ENCODE data around the gene VGLL1. TPM values are rescaled to one million over a fixed set of nuclear protein-coding genes. Genes with fewer than 3 reads are reported as not detected.

VGLL1 gene
- total and polyA plus RNA-seq, 10 donors = not detected

DNA sequence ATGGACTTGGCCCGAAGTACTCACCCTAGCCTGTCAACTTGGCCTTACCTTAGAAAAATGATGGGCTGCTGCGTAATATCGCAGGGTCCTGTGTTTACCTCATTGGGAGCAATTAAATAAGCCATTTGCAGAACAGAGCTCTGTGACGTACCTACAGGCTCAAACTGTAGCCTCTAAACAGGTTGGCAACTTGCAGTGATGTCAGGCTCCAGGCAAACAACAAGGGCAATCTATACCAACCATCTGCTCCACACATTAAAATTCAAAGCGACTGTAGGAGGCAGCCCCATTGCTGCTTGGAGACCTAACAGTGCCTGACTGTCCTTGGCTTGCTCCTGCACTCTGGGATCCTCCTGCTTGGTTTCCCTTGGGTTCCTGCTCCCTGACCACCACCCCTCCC, 17.2 kb downstream of the VGLL1 start:
- H3K27ac ChIP-seq = no peak overlapping the region
- H3K36me3 ChIP-seq = no peaks in the 10 kb centered on the region
- 75 to 91% (median 82%) methylated on average over 2 to 5 of the region's 5 CpGs for WGBS, 5 donors
- H3K27me3 ChIP-seq (replicated peaks in 1 of 7) = peaks cover 0 to 7% (median 0%) of the 10 kb centered on the region in 7 donors
- no peaks in the 10 kb centered on the region for H3K4me1 ChIP-seq
- no peak overlapping the region for H3K4me3 ChIP-seq
- intact Hi-C loops (cut with DNase I; ENCODE audit: low total_unique reads) = no loop called here
- TF ChIP-seq POLR2A (IDR thresholded peaks at IDR 0.05) (no peak), POLR2AphosphoS5 (IDR thresholded peaks at IDR 0.05) (no peak)
- TF ChIP-seq, protein P1, sequence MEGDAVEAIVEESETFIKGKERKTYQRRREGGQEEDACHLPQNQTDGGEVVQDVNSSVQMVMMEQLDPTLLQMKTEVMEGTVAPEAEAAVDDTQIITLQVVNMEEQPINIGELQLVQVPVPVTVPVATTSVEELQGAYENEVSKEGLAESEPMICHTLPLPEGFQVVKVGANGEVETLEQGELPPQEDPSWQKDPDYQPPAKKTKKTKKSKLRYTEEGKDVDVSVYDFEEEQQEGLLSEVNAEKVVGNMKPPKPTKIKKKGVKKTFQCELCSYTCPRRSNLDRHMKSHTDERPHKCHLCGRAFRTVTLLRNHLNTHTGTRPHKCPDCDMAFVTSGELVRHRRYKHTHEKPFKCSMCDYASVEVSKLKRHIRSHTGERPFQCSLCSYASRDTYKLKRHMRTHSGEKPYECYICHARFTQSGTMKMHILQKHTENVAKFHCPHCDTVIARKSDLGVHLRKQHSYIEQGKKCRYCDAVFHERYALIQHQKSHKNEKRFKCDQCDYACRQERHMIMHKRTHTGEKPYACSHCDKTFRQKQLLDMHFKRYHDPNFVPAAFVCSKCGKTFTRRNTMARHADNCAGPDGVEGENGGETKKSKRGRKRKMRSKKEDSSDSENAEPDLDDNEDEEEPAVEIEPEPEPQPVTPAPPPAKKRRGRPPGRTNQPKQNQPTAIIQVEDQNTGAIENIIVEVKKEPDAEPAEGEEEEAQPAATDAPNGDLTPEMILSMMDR (IDR thresholded peaks at IDR 0.05 in 8 of 11, conservative IDR thresholded peaks at IDR 0.05 in 3 of 11) = no peak
- no peak for DNase-seq
- no peaks in the 10 kb centered on the region for H3K9me3 ChIP-seq

DNA sequence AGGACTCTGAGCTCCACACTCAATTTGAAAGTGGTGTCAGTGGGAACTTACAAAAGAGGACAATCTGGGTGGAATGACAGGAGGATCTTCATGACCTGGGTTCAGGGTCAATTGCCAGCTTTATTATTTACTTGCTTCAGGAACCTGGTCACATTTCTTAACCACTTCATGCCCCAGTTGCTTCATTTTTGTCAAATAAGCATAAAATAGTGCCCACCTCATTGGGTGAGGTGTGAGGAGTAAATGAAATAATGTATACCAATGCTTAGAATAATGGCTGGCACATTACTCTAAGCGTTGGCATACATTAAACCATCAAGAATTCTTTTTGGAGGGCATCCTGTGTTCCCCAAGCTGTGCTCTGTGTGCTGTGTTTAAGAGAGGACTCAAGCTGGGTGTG, 19.4 kb downstream of the VGLL1 start:
- no peak overlapping the region for H3K27ac ChIP-seq
- intact Hi-C loops (cut with DNase I; ENCODE audit: low total_unique reads) = no loop called here
- H3K27me3 ChIP-seq (replicated peaks in 1 of 7) = peaks cover 0 to 7% (median 0%) of the 10 kb centered on the region in 7 donors
- TF ChIP-seq POLR2AphosphoS5 (IDR thresholded peaks at IDR 0.05) (no peak), POLR2A (IDR thresholded peaks at IDR 0.05) (no peak)
- TF ChIP-seq, protein P1 (IDR thresholded peaks at IDR 0.05 in 8 of 11, conservative IDR thresholded peaks at IDR 0.05 in 3 of 11) = no peak
- no peak overlapping the region for H3K4me3 ChIP-seq
- no peaks in the 10 kb centered on the region for H3K4me1 ChIP-seq
- H3K9me3 ChIP-seq = no peaks in the 10 kb centered on the region
- WGBS, 5 donors = 65 to 92% (median 71%) methylated on average over 1 of the region's 1 CpG
- no peaks in the 10 kb centered on the region for H3K36me3 ChIP-seq
- DNase-seq = no peak

- Histone ChIP-seq H3K4me3 (no peak overlapping the region), H3K9me3 (no peaks in the 10 kb centered on the region), H3K4me1 (no peaks in the 10 kb centered on the region), H3K36me3 (no peaks in the 10 kb centered on the region), H3K27me3 (replicated peaks in 1 of 7) (peaks cover 0 to 7% (median 0%) of the 10 kb centered on the region in 7 donors), H3K27ac (no peak overlapping the region)
- TF ChIP-seq POLR2A (IDR thresholded peaks at IDR 0.05) = no peak
- TF ChIP-seq POLR2AphosphoS5 (IDR thresholded peaks at IDR 0.05) = no peak
- TF ChIP-seq, protein P1 (IDR thresholded peaks at IDR 0.05 in 8 of 11, conservative IDR thresholded peaks at IDR 0.05 in 3 of 11) = no peak
- 64 to 89% (median 84%) methylated on average over 2 of the region's 2 CpGs for WGBS, 5 donors
- intact Hi-C loops (cut with DNase I; ENCODE audit: low total_unique reads) = no loop called here
- no peak for DNase-seq
Measured at GRCh38 chrX:136555694-136556093, 23.7 kb downstream of the VGLL1 start.

- H3K4me1 ChIP-seq = no peaks in the 10 kb centered on the region
- no peak overlapping the region for H3K27ac ChIP-seq
- no peak for DNase-seq
- H3K9me3 ChIP-seq = no peaks in the 10 kb centered on the region
- intact Hi-C loops (cut with DNase I; ENCODE audit: low total_unique reads) = no loop called here
- TF ChIP-seq POLR2AphosphoS5 (IDR thresholded peaks at IDR 0.05) (no peak), POLR2A (IDR thresholded peaks at IDR 0.05) (no peak)
- TF ChIP-seq, protein P1 (IDR thresholded peaks at IDR 0.05 in 8 of 11, conservative IDR thresholded peaks at IDR 0.05 in 3 of 11) = no peak
- H3K4me3 ChIP-seq = no peak overlapping the region
- no peaks in the 10 kb centered on the region for H3K27me3 ChIP-seq (replicated peaks in 1 of 7)
- no peaks in the 10 kb centered on the region for H3K36me3 ChIP-seq
- 63 to 98% (median 92%) methylated on average over 2 of the region's 2 CpGs for WGBS, 5 donors
Measured at GRCh38 chrX:136572030-136572429, 40.0 kb downstream of the VGLL1 start.

Data from spleen (tissue), 11 donors.